ENCODE results near the gene TGFB1.

Gene TGFB1

GRCh38 chr19:41288673-41289530, 64.8 kb downstream of the TGFB1 start:
- in situ Hi-C loops (cut with MboI; ENCODE audit: low pct_unique_long_range_greater_than_20kb, low sequenced_read_pairs, unreplicated experiment): no loop called here
- TF ChIP-seq, protein P1, sequence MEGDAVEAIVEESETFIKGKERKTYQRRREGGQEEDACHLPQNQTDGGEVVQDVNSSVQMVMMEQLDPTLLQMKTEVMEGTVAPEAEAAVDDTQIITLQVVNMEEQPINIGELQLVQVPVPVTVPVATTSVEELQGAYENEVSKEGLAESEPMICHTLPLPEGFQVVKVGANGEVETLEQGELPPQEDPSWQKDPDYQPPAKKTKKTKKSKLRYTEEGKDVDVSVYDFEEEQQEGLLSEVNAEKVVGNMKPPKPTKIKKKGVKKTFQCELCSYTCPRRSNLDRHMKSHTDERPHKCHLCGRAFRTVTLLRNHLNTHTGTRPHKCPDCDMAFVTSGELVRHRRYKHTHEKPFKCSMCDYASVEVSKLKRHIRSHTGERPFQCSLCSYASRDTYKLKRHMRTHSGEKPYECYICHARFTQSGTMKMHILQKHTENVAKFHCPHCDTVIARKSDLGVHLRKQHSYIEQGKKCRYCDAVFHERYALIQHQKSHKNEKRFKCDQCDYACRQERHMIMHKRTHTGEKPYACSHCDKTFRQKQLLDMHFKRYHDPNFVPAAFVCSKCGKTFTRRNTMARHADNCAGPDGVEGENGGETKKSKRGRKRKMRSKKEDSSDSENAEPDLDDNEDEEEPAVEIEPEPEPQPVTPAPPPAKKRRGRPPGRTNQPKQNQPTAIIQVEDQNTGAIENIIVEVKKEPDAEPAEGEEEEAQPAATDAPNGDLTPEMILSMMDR (IDR thresholded peaks at IDR 0.05; ENCODE audit: extremely low read depth, insufficient read depth, missing control alignments): no peak
- DNase-seq (ENCODE audit: low spot score): no peak
